K562 (cell line): ENCODE results near the gene SLC6A6. TPM values are rescaled to one million over a fixed set of nuclear protein-coding genes. Genes with fewer than 3 reads are reported as not detected.

ENCODE experiments used
- ATAC-seq: fragments of 200-7000 bp; cut with Tn5 transposase; 3 replicates; pipeline ENCODE4 v1.9.1; 2020; ENCODE audit warnings: moderate library complexity
- BruUV-seq: library from RNA; stranded (reverse); fragments of 400-500 nt; replicated peaks from 2 replicates; lab custom pipeline; 2021; lab: Mats Ljungman, UMichigan
- CTCF ChIA-PET: fragments of 300-600 bp; formaldehyde crosslinking; extraction: SDS; loops from one replicate; lab custom pipeline; 2021; ENCODE audit warnings: low intra/inter-chr PET ratio; lab: Yijun Ruan, JAX
- POLR2A ChIA-PET: fragments of 300-600, 350-650 bp; sonication (Branson Sonifier 250); formaldehyde crosslinking; extraction: SDS; loops from one replicate; lab custom pipeline; 2021; ENCODE audit warnings: antibody characterized with exemption, inconsistent platforms; lab: Yijun Ruan, JAX
- DNase-seq, 4 experiments: peaks; one replicate each; pipeline versions ENCODE4 v3.0.0 to v3.0.0-alpha.2; 2011 to 2018; ENCODE audit warnings: low spot score in 3 of 4, mixed read lengths in 3 of 4; ENCODE audit errors: extremely low read depth in 1 of 4
- FAIRE-seq: peaks from 2 replicates; lab custom pipeline; 2011; peaks lifted over from hg19 to GRCh38; lab: Jason Lieb, UNC
- H2AFZ ChIP-seq: 2 replicates; pipeline ENCODE4 v1.6.0; 2011; ENCODE audit warnings: low read depth, low read length, control low read depth, inconsistent platforms
- H3K27ac ChIP-seq: fragments of 200-600 bp; 3 replicates; pipeline ENCODE4 v1.8.0; 2011; ENCODE audit warnings: low read depth, mild to moderate bottlenecking, control low read depth, inconsistent platforms, low read length, moderate library complexity, mixed read lengths; ENCODE audit errors: extremely low read depth
- H3K27me3 ChIP-seq, 2 experiments: fragments of 300-600 bp in 1 of 2; 2 replicates in 1 of 2; 3 replicates in 1 of 2; pipeline versions ENCODE4 v1.6.0 to v1.8.0; 2011; ENCODE audit warnings: inconsistent platforms in 2 of 2, low read length in 2 of 2, mild to moderate bottlenecking in 1 of 2, mixed read lengths in 1 of 2, moderate library complexity in 1 of 2; ENCODE audit not compliant: control insufficient read depth in 2 of 2, insufficient read depth in 2 of 2
- H3K36me3 ChIP-seq: fragments of 300-600 bp; 3 replicates; pipeline ENCODE4 v1.8.0; 2011; ENCODE audit warnings: mild to moderate bottlenecking, low read length, inconsistent platforms; ENCODE audit not compliant: control insufficient read depth, insufficient read depth
- H3K4me1 ChIP-seq, 2 experiments: fragments of 200-600 bp in 1 of 2; replicated peaks in 1 of 2; 2 replicates in 1 of 2; 3 replicates in 1 of 2; pipeline versions ENCODE4 v1.5.1 to v1.8.0; 2011; ENCODE audit warnings: inconsistent platforms in 2 of 2, low read length in 2 of 2, mild to moderate bottlenecking in 1 of 2, mixed read lengths in 1 of 2, moderate library complexity in 1 of 2; ENCODE audit not compliant: control insufficient read depth in 2 of 2, insufficient read depth in 2 of 2
- H3K4me2 ChIP-seq: 2 replicates; pipeline ENCODE4 v1.6.1; 2011; ENCODE audit warnings: low read length, control low read depth, inconsistent platforms, mixed read lengths; ENCODE audit not compliant: insufficient read depth
- H3K4me3 ChIP-seq: fragments of 200-600 bp; sonication (generic), shearing (Covaris generic); 2 replicates; pipeline ENCODE4 v1.5.1; 2016; ENCODE audit warnings: control low read depth, inconsistent platforms
- H3K79me2 ChIP-seq: fragments of 200-600 bp; 3 replicates; pipeline ENCODE4 v1.8.0; 2011; ENCODE audit warnings: low read length, inconsistent platforms; ENCODE audit not compliant: control insufficient read depth, insufficient read depth
- H3K9ac ChIP-seq, 2 experiments: 2 replicates each; pipeline versions ENCODE4 v1.6.0 to v1.6.1; 2011; ENCODE audit warnings: low read depth in 2 of 2, low read length in 2 of 2, control low read depth in 1 of 2, inconsistent platforms in 1 of 2, mild to moderate bottlenecking in 1 of 2, mixed read lengths in 1 of 2; ENCODE audit not compliant: insufficient read depth in 1 of 2
- H3K9me1 ChIP-seq: one replicate; pipeline ENCODE4 v1.6.0; 2011; ENCODE audit warnings: inconsistent platforms, mild to moderate bottlenecking, low read length, moderate library complexity; ENCODE audit not compliant: control insufficient read depth, insufficient read depth
- H3K9me3 ChIP-seq: replicated peaks from 2 replicates; pipeline ENCODE4 v1.5.1; 2011; ENCODE audit warnings: low read depth, low read length, inconsistent platforms; ENCODE audit not compliant: control insufficient read depth, insufficient read depth
- H4K20me1 ChIP-seq: replicated peaks from 2 replicates; pipeline ENCODE4 v1.6.1; 2011; ENCODE audit warnings: low read length, inconsistent platforms, mixed read lengths; ENCODE audit not compliant: control insufficient read depth, insufficient read depth
- BCL6 ChIP-seq: fragments of 250-450 bp; sonication (Bioruptor Pico); IDR thresholded peaks from 2 replicates; pipeline ENCODE4 v1.4.0; 2020
- GABPA ChIP-seq: fragments of 200-800 bp; sonication (Bioruptor generic); conservative IDR thresholded peaks from 2 replicates; pipeline ENCODE4 v1.6.1; 2016; ENCODE audit warnings: low read depth, missing genetic modification characterization, missing compliant biosample characterization
- SRSF7 ChIP-seq: fragments of 200-400 bp; formaldehyde crosslinking; optimal IDR thresholded peaks from 2 replicates; pipeline ENCODE3; 2017; ENCODE audit warnings: mild to moderate bottlenecking, low read depth, low read length
- ZC3H4 ChIP-seq: sonication (generic); formaldehyde crosslinking; IDR thresholded peaks from 2 replicates; pipeline ENCODE4 v1.9.0; 2021; ENCODE audit warnings: missing genetic modification reagents, borderline replicate concordance
- ZNF239 ChIP-seq: fragments of 250-450 bp; sonication (Bioruptor Pico); IDR thresholded peaks from 2 replicates; pipeline ENCODE4 v1.4.0; 2020; ENCODE audit warnings: mild to moderate bottlenecking
- ZNF3 ChIP-seq: fragments of 250-450 bp; sonication (Bioruptor Pico); IDR thresholded peaks from 2 replicates; pipeline ENCODE4 v1.5.0; 2021; ENCODE audit warnings: mild to moderate bottlenecking, moderate library complexity
- ZNF699 ChIP-seq: fragments of 250-450 bp; sonication (Bioruptor Pico); IDR thresholded peaks from 2 replicates; pipeline ENCODE4 v1.8.0; 2021; ENCODE audit warnings: mild to moderate bottlenecking, moderate library complexity; ENCODE audit not compliant: insufficient replicate concordance
- WGBS: fragments of 100-300 bp; shearing (Covaris generic); methylation state at CpG from one replicate; pipeline ENCODE4 v1.1.6; 2016; ENCODE audit warnings: low coverage, mixed read lengths; ENCODE audit not compliant: insufficient coverage; ENCODE audit errors: missing lambda C conversion rate; 5-methylcytosine and 5-hydroxymethylcytosine counted together
- in situ Hi-C: fragments of 300-500 bp; cut with MboI; formaldehyde crosslinking; loops from 4 replicates; pipeline ENCODE4 v1.15.0; 2018; ENCODE audit warnings: inconsistent platforms, mixed read lengths
- intact Hi-C: fragments of 100-400 bp; cut with micrococcal nuclease; formaldehyde crosslinking; loops from 2 replicates; pipeline ENCODE4 v1.14.2; 2022
- polyA plus RNA-seq, 8 experiments: library from polyadenylated mRNA; depleted of rRNA in 4 of 8; stranded (reverse) in 5 of 8; unstranded in 3 of 8; fragments of >200 nt; fragmentation: Nextera tagmentation in 2 of 8; fragmentation: Illumina TruSeq in 1 of 8; extraction: Ambion mirVana in 2 of 8; extraction: Trizol in 1 of 8; gene quantifications; 2 replicates each; pipeline versions ENCODE4 v1.2.1 to v1.2.3, GENCODE V29; 2011 to 2014; ENCODE audit warnings: inconsistent platforms in 1 of 8, missing spikeins in 1 of 8
- total RNA-seq, 7 experiments: library from RNA; depleted of rRNA in 6 of 7; stranded (reverse); fragments of >200 nt in 6 of 7; fragmentation: Illumina TruSeq in 2 of 7; extraction: Trizol in 2 of 7; gene quantifications; 2 replicates each; pipeline versions ENCODE4 v1.2.1 to v1.2.3, GENCODE V29; 2011 to 2021; ENCODE audit warnings: low replicate concordance in 1 of 7
- TF ChIP-seq, protein P1 (sequence below): fragments of 150-350 bp; IDR thresholded peaks from 2 replicates; pipeline ENCODE4 v1.6.1; 2014; ENCODE audit warnings: low read depth, mild to moderate bottlenecking, low read length, borderline replicate concordance

SLC6A6 gene
- total and polyA plus RNA-seq, 9 of the 15 experiments (the other 6 are each of a cell fraction or from before 2014, with no cell fraction given) = 12.3 to 203 (median 93.2) TPM

DNA sequence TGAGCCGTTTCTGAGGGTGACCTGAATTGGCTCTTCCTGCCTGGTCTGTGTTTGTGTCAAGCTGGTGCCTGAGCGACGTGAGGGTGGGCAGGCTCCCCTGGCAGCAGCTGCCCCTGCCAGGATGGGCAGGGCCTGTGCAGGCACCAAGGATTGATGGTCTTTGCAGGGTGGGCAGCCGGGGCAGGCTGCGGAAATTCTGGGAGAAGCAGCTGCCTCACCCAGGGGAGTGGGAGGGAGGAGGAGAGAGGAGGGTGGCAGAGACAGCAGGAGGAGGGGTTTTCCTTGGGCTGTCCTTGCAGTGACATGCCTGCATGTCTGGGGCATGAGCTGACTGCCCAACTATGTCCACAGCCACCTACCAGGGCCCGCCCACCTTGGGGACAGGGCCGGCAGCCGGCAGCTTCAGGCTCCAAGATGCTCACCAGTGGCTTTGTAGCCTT is 27.9 kb upstream of the SLC6A6 start:
- ChIA-PET CTCF (no interaction called here), POLR2A (no interaction called here)
- no peaks in the 10 kb centered on the region for H3K79me2 ChIP-seq
- H3K4me1 ChIP-seq = peaks cover 51 to 65% of the 10 kb centered on the region in 2 experiments
- no peak overlapping the region for H3K4me3 ChIP-seq
- no peaks in the 10 kb centered on the region for H3K9me1 ChIP-seq
- FAIRE-seq (no peak), DNase-seq (no peak), ATAC-seq (no peak)
- intact Hi-C loops = loop anchor here (5.0 kb wide), 2 partner anchors 97 to 172 kb away; no protein-coding TSS in a partner anchor
- in situ Hi-C loops = no loop called here
- BruUV-seq = no TSS peak
- no peak overlapping the region for H3K4me2 ChIP-seq
- no peaks in the 10 kb centered on the region for H3K36me3 ChIP-seq
- no peaks in the 10 kb centered on the region for H4K20me1 ChIP-seq
- no peak overlapping the region for H2AFZ ChIP-seq
- 61% methylated on average over 8 of the region's 8 CpGs for WGBS
- H3K9ac ChIP-seq = peak overlapping the region in 1 of 2 experiments; percentile 82; a peak in 2 of 4 replicates
- H3K27me3 ChIP-seq = no peaks in the 10 kb centered on the region
- no peaks in the 10 kb centered on the region for H3K9me3 ChIP-seq
- no peak overlapping the region for H3K27ac ChIP-seq
- TF ChIP-seq, protein P1, sequence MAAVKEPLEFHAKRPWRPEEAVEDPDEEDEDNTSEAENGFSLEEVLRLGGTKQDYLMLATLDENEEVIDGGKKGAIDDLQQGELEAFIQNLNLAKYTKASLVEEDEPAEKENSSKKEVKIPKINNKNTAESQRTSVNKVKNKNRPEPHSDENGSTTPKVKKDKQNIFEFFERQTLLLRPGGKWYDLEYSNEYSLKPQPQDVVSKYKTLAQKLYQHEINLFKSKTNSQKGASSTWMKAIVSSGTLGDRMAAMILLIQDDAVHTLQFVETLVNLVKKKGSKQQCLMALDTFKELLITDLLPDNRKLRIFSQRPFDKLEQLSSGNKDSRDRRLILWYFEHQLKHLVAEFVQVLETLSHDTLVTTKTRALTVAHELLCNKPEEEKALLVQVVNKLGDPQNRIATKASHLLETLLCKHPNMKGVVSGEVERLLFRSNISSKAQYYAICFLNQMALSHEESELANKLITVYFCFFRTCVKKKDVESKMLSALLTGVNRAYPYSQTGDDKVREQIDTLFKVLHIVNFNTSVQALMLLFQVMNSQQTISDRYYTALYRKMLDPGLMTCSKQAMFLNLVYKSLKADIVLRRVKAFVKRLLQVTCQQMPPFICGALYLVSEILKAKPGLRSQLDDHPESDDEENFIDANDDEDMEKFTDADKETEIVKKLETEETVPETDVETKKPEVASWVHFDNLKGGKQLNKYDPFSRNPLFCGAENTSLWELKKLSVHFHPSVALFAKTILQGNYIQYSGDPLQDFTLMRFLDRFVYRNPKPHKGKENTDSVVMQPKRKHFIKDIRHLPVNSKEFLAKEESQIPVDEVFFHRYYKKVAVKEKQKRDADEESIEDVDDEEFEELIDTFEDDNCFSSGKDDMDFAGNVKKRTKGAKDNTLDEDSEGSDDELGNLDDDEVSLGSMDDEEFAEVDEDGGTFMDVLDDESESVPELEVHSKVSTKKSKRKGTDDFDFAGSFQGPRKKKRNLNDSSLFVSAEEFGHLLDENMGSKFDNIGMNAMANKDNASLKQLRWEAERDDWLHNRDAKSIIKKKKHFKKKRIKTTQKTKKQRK = no peak
- no peak for TF ChIP-seq BCL6 (CRISPR knock-in tag)
- TF ChIP-seq ZNF3 = no peak
- no peak for TF ChIP-seq SRSF7
- no peak for TF ChIP-seq ZNF699 (CRISPR knock-in tag)
- no peak for TF ChIP-seq ZC3H4 (CRISPR knock-in tag)
- no peak for TF ChIP-seq GABPA (tag)
- TF ChIP-seq ZNF239 (CRISPR knock-in tag) = no peak
